HG03439 (cell line): ENCODE measurements around the gene MYO7B.
"Not testable (repeated sequence)": the region's sequence is repeated elsewhere in the genome, so short reads cannot be mapped to it uniquely, and the experiment has no call there.

ENCODE experiments used
- ATAC-seq: cut with Tn5 transposase; IDR thresholded peaks from one replicate; pipeline ENCODE4 v1.9.1; 2021; ENCODE audit warnings: mild to moderate bottlenecking, moderate library complexity; ENCODE audit not compliant: unreplicated experiment

The MYO7B gene

DNA sequence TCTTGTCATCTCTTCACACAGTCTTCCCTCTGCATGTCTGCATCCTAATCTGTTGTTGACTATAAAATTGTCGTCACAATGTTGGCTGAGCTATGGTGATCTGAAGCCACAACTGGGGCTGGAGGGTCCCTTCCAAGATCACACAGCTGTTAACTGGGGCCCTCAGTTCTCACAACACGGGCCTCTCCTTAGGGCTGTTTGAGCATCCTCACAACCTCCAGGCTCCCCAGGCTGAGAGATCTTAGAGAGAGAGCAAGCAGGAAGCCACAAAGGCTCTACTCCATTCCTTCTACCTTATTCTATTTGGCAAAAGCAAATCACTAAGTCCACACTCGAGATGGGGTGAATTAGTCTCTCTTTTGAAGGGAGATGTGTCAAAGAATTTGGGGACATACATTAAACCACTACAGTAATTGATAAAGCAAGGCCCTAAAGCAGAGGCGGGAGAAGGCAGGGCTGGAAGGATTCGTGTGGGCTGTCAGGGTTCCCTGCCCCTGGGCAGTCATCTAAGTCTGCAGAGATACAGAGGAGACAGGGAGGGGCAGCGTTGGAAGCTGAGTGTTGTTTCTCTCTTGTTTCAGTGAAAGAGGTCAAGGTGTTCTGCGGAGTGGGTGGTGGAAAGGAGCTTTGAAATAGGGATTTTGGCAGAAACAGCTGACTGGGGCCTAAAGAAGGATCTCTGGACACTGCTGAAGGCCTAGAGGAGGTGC, 15.9 kb downstream of the MYO7B start:
- no peak for ATAC-seq

DNA sequence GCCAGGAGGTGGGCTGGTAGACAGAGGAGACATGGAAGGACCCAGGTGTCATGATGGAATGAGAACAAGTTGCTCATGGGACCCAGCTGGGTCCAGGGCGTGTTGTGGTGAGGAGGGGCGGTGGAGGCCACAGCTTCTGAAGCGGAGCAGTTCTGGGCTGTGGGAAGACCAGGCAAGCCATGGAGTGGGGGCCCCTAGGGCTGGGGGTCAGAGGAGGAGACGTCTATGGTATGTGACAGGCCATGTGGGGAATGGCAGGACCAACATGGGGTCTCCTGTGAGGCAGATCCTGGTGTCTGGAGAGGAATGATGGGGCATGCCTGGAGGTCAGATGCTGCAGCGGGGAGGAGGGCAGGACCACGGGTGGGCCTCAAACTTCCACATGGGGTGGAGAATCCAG, 16.9 kb downstream of the MYO7B start:
- ATAC-seq = no peak

- no peak for ATAC-seq
Observed at GRCh38 chr2:127552846-127553245, 17.4 kb downstream of the MYO7B start.

DNA sequence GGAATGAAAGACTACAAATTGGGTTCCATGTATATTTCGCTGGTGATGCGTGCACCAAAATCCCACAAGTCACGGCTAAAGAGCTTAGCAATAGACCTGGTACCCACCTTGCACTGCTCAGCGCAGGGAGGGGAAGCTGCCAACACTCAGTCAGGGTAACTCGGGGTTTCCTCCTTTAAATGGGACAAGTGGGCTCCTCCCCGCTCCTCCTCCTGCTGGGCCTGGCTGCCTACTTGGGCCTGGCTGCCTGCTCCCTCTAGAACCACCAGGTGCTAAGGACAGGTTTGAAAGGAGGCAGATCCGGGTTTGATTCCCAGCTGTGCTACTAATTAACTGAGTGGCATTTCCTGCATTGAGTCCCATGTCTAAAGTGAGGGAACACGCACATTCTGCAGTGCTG, 23.4 kb downstream of the MYO7B start:
- no peak for ATAC-seq

DNA sequence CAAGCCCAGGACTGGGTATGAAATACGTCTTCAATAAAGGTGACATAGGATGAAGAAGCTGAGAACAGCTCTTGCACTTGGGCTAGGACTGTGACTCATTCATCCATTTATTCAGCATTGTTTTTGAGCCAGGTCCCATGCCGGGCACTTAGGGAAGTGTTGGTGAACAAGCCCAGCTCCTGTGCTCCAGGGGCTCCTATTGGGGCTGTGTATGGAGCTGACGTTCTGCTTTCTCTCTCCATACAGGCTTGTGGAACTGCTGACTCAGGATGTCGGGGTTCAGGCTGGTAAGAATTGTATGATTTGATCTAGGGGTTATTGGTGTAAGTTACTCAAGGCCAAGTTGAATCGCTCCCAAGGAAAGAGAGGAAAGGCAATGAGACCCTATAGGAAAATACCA, 24.0 kb downstream of the MYO7B start:
- ATAC-seq = no peak

DNA sequence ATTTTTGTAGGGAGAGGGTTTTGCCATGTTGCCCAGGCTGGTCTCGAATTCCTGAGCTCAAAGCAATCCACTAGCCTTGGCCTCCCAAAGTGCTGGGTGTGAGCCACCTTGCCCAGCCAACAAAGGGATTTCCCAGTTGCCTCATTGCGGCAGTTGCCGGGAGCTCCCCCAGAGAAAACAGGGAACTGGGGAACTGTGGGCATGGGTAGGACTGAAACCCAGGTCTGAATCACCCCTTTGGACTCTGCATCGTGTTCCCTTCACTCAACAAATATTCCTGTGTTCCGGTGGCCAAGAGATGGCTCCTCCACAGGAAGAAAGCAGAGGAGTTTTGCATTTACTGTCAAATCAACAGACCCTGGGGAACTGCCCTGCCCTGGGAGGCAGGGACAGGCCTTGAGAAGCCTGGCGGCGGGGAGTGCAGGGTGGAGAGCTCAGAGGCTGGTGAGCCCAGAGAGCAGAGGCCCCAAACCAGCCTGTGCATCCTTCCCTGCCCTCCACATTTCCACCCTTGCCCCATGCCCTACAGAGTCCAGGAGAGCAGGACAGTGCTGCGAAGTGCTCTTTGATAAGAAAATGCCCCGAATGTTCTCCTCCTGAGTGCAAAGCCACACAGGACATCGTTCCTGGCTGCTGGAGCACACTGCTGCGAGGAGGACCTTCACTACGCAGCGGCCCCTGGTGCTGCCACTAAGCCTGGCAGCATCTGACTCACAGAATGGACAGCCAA, 24.9 kb downstream of the MYO7B start:
- ATAC-seq = no peak

DNA sequence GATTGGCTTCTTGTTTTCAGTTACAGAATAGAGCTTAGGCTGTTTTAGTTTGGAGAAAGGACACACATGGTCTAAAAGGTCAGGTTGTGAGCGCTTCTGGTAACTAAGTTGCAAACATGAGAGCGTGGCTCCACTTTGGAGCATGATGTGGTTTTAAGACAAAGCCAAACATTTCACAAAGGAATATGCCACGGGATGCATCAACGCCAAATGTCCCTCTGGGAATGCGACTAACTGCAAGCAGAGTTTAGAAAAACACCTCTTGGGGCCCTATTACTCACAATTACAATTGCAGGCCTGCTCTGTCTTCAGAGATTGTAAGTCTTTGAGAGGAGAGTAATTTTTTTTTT, 25.4 kb downstream of the MYO7B start:
- ATAC-seq = no peak

DNA sequence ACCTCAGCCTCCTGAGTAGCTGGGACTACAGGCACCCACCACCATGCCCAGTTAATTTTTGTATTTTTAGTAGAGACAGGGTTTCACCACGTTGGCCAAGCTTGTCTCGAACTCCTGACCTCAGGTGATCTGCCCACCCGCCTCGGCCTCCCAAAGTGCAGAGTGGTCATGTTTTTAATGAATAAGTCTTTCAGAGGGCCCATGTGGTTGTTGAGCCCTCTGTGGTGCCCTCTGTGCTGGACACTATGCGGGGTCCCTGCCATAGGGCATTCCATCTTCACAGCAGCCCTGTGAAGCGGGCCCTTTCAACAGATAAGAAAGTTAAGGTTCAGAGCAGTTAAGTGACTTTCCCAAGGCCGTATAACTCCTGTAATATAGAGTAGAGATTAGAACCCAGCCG, 25.9 kb downstream of the MYO7B start:
- ATAC-seq = no peak

DNA sequence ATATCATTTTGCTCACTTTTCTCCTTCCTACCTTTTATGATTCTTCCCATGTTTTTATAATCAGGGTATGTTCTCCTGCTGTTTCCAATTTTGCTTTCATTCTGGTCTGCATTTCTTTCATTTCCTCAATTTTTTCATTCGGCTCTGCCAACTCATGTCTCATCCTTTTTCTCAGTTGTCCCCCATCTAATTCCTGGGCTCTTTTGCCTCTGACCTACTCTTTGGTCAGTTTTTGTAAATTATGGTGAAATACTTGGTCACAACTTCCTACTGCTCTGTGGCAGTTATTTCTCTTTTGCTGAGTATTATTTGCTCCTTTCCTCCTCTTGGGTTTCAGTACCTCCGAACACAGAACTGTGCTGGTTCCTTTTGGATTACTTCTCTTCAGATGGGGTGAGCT, 27.5 kb downstream of the MYO7B start:
- no peak for ATAC-seq

- ATAC-seq = peak; percentile 99
Observed at GRCh38 chr2:127563458-127564428, 28.3 kb downstream of the MYO7B start.

DNA sequence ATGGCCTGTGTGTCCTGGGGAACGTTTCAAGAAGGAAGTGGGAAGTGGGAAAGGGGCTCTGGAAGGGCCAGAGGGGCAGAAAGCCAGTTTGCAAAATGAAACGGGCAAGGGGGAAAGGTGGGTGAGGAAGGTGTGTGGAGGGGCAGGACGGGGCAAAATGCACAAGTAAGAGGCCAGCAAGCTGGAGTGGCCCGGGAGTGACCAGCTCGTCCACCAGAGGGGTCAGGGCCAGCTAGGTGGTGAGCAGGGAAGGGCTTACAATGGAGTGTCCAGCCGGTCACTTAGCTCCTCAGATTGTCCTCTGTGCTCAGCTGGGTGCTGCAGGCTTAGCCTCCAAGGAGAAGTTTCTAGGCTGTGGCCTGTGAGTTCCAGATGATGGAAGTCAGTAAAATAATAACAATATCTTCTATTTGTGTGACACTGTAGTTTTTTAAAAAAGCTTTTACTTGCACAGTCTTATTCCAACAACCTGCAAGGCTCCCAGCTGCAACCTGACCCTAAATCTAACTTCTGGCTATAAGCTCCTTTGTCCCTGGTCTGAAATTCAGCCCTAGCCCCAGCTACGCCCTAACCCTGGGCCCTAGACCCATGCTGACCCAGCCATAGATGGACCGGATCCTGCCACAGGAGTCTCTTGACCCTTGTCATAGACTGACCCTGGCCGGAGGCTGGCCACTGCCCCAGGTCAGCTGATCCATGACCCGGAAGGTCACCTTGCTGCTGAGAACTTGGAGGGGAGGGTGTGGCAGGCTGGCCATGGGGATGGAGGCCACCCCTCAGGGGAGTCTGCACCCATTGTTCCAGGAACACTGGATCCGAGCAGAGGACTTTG, 29.2 kb downstream of the MYO7B start:
- no peak for ATAC-seq

GRCh38 chr2:127565261-127566138, 30.0 kb downstream of the MYO7B start:
- no peak for ATAC-seq

- no peak for ATAC-seq
Observed at GRCh38 chr2:127566139-127566417, 30.6 kb downstream of the MYO7B start.

DNA sequence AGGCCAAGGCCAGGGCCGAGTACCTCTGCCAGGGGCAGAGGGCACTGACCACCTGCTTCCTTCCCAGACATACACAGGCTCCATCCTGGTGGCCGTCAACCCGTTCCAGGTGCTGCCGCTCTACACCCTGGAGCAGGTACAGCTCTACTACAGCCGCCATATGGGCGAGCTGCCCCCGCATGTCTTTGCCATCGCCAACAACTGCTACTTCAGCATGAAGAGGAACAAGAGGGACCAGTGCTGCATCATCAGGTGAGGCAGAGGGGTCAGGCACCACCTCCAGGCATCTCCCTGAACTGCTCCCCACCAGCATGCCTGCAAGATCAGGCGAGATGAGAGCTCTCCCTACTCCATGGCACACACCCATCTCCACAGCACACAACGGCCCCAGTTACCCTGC, 31.1 kb downstream of the MYO7B start:
- ATAC-seq = no peak

GRCh38 chr2:127567351-127567854, 31.9 kb downstream of the MYO7B start:
- ATAC-seq = no peak

- no peak for ATAC-seq
Observed at GRCh38 chr2:127568128-127568527, 32.6 kb downstream of the MYO7B start.

DNA sequence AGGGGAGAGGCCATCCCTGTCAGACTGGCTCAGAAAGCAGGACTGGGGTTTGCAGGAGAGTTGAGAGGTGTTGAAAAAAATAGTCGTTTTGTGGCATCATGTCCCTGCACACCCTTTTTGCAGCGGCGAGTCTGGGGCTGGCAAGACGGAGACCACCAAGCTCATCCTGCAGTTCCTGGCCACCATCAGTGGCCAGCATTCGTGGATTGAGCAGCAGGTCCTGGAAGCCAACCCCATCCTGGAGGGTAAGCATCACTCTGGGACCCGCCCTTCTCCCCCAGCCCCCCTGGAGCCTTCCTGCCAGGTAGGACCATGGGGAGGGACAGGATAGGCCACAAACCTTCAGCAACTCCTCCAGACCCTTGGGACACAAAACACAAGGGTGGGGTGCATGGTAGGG, 34.2 kb downstream of the MYO7B start:
- ATAC-seq = no peak

- no peak for ATAC-seq
Observed at GRCh38 chr2:127570282-127571250, 35.1 kb downstream of the MYO7B start.

DNA sequence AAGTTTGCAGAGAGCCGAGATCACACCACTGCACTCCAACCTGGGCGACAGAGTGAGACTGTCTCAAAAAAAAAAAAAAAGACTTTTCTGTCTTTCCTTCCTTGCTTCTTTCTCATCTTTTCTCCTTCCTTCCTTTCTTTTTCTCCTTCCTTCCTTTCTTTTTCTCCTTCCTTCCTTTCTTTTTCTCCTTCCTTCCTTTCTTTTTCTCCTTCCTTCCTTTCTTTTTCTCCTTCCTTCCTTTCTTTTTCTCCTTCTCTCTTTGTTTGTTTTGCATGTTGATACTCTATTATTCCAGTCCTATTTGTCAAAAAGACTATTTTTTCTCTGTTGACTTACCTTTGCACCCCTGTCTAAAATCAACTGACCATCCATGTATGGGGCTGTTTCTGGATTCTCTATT, 36.9 kb downstream of the MYO7B start:
- ATAC-seq = not testable (repeated sequence)
